LNCAP (cell line): ENCODE results near the gene AKT1.

Experiments
- CTCF ChIP-seq: fragments of 450-650 bp; IDR thresholded peaks from 2 replicates; pipeline ENCODE4 v1.5.1; 2017; ENCODE audit warnings: mild to moderate bottlenecking

AKT1 gene

DNA sequence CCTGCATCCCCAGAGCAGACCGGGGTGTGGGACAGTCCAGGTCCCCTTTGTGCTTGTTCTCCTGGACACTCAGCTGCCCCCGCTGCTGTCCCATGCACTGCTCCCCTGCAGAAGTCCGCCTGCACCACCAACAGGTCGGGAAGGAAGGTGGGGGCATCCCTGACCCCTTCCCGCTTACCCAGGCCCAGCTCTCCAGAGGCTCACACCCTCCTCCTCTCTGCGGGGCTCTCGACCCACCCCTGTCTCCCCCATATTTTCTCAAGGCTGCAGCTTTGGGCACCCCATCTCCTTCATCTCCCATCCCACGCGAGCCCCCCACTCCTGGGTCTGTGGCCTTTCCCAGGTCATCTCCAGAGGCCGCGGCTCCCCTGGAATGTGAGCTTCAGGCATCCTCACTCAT, 14.8 kb upstream of the AKT1 start:
- TF ChIP-seq CTCF = no peak

DNA sequence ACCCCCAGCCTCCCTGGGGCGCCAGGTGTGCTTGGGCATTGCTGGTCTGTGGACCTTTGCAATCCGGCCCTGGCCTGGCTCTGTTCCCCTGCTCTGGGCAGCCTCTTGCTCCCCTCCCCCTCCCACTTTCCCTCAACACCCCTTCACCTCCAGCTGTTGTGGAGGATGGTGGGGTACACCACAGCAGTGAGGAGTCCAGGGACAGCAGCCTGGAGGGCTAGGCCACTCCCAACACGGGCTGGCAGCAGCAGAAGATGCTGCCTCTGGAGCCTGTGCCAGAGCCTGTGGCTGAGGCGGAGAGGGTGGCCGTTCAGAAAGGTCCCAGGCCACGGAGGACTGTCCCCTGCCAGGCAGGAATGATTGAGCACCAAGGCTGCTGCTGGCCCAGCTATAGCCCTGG, 12.9 kb upstream of the AKT1 start:
- no peak for TF ChIP-seq CTCF

- no peak for TF ChIP-seq CTCF
These were observed 11.3 kb upstream of the AKT1 start for GRCh38 chr14:104806625-104807465.

DNA sequence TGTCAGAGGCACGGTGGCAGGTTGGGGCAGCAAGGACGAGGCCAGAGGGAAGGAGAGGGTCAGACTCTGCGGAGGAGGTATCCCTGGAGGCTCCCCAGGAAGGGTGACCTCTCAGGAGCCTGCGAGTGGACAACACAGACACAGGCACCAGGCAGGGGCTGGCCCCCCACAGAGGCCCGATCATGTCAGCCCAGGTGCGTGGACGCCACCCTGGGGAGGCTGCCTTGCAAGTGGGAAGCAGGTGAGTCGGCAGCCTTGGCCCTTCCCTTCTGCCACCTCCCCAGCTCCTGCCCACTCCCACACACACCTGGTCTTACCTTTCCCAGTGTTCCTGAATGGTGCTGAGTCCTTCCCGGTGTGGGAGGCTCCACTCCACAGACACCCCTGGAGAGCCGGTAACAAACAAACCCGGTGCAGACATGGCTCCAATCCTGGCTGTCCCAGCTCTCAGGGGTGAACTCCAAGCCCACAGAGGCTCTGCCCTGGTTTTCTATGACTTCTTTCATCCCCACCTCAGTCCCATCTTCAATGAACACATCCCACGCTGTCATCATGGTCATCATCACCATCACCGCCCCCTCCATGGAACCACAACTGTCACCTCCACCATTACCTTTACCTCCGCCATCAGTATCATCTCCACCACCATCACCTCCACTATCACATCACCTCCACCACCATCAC, 10.5 kb upstream of the AKT1 start:
- TF ChIP-seq CTCF = no peak

DNA sequence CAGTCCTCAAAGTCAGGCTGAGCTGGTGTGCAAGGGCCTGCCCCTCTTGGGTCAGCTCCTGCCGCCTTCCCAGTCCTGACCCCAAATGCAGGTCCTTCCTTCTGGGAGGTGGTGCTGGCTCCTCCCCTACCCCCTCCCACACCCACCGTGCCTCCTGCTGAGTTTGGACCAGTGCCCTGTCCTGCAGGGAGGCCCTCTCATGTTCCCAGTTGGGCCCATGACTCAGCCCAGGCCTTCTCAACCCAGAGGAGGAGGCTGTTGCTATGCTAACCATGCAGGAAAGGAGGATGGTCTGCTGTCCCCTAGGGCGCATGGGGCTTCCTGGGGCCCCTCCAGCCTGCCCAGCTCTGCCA, 9.8 kb upstream of the AKT1 start:
- TF ChIP-seq CTCF = no peak

- TF ChIP-seq CTCF = no peak
These were observed 9.2 kb upstream of the AKT1 start for GRCh38 chr14:104804481-104805325.

DNA sequence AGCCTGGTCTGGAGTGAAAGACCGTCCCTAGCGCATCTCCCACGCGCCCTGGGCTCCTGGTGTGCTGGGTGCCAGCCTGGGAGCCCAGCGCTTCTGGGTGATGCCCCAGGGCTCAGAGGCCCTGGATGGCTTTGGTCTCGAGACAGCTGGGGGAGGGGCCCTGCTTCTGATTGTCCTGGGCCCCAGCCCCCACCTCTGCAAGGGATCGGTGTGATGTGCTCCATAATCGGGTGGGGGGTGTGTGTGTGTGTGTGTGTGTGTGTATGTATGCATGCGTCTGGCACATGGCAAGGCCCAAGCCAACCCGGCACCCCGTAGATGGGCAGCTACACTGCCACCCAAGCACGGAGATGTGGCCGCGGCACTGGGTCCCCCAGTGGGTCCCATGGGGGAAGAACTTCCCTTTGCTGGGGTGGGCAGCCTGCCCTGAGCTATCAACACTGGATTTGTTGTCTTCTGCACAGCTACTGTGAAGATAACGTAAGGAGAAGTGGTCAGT, 8.4 kb upstream of the AKT1 start:
- no peak for TF ChIP-seq CTCF
